Smooth muscle cell of trachea (primary cell): ENCODE data around the gene PRKAR2A. TPM values are rescaled to one million over a fixed set of nuclear protein-coding genes. Genes with fewer than 3 reads are reported as not detected.

Experiments used
- total RNA-seq: library from RNA; depleted of rRNA; stranded (reverse); fragments of >200 nt; gene quantifications from 2 replicates; pipeline ENCODE4 v1.2.1, GENCODE V29; 2014

The PRKAR2A gene
- 34.9 and 35.9 TPM in 2 replicates for total RNA-seq

GRCh38 chr3:48847504-48848423, at the start of gene PRKAR2A:
PRKAR2A (minus strand) TSS chr3:48847874; CDS start chr3:48847596, 278 bp downstream.

GRCh38 chr3:48716982-48717746, 130.5 kb downstream of the PRKAR2A start, which contains the start of gene IP6K2:
IP6K2 (minus strand) TSS chr3:48717221; CDS start chr3:48695291, 21,930 bp downstream.

Other genes starting within 250 kb of the PRKAR2A start
- gene UQCRC1, start 238.2 kb downstream of the PRKAR2A start, total RNA-seq = 358 and 469 TPM in 2 replicates
- not detected in 2 replicates for gene TMEM89, start 226.1 kb downstream of the PRKAR2A start, total RNA-seq
- gene SLC26A6, start 212.4 kb downstream of the PRKAR2A start, total RNA-seq = 16.9 and 22.2 TPM in 2 replicates
- 1.0 and 3.5 TPM in 2 replicates for gene CELSR3, start 185.0 kb downstream of the PRKAR2A start, total RNA-seq
- gene NCKIPSD, start 162.0 kb downstream of the PRKAR2A start, total RNA-seq = 11.8 and 25.1 TPM in 2 replicates
- gene IP6K2, start 130.7 kb downstream of the PRKAR2A start, total RNA-seq = 49.0 and 51.5 TPM in 2 replicates
- gene SLC25A20, start 51.0 kb upstream of the PRKAR2A start, total RNA-seq = 18.5 and 28.8 TPM in 2 replicates
- 64.4 and 72.0 TPM in 2 replicates for gene ARIH2, start 71.0 kb upstream of the PRKAR2A start, total RNA-seq
- 36.5 and 58.7 TPM in 2 replicates for gene P4HTM, start 142.4 kb upstream of the PRKAR2A start, total RNA-seq
- 75.3 and 99.4 TPM in 2 replicates for gene WDR6, start 159.5 kb upstream of the PRKAR2A start, total RNA-seq
- gene DALRD3, start 170.7 kb upstream of the PRKAR2A start, total RNA-seq = 63.6 and 66.0 TPM in 2 replicates
- gene NDUFAF3, start 174.2 kb upstream of the PRKAR2A start, total RNA-seq = 67.8 and 109 TPM in 2 replicates
- 335 and 458 TPM in 2 replicates for gene IMPDH2, start 181.5 kb upstream of the PRKAR2A start, total RNA-seq
- gene QRICH1, start 246.2 kb upstream of the PRKAR2A start, total RNA-seq = 82.6 and 82.7 TPM in 2 replicates